ENCODE results near the gene TCF7L1.
A peak's percentile ranks its signal among the peaks of the same experiment; 100 is the strongest.

The TCF7L1 gene

GRCh38 chr2:85235281-85235680, 102.1 kb downstream of the TCF7L1 start:
- H3K4me2 ChIP-seq, result peak overlapping the region in 1 of 11 experiments; percentile 50; a peak in 1 of 22 replicates
- no peaks in the 10 kb centered on the region for H3K36me3 ChIP-seq
- no peaks in the 10 kb centered on the region for H4K20me1 ChIP-seq
- H3K9me3 ChIP-seq (replicated peaks in 1 of 11), result no peaks in the 10 kb centered on the region
- H3K4me1 ChIP-seq, result peaks cover 0 to 8% (median 0%) of the 10 kb centered on the region in 10 experiments; a peak in 4 of 20 replicates
- H3K27me3 ChIP-seq, result no peaks in the 10 kb centered on the region
- H3K27ac ChIP-seq, result no peak overlapping the region
- no peak for TF ChIP-seq Cebpa-rat (IDR thresholded peaks at IDR 0.05)
- H3K4me3 ChIP-seq, result no peak overlapping the region
- H3K9ac ChIP-seq, result no peak overlapping the region

- Histone ChIP-seq H3K4me1 (peaks cover 0 to 16% (median 4%) of the 10 kb centered on the region in 10 experiments; a peak in 7 of 20 replicates), H3K4me2 (no peak overlapping the region)
Observed at GRCh38 chr2:85236084-85236483, 102.9 kb downstream of the TCF7L1 start.

GRCh38 chr2:85237849-85238565, 104.8 kb downstream of the TCF7L1 start:
- no peak overlapping the region for H3K9ac ChIP-seq
- H3K27me3 ChIP-seq, result no peaks in the 10 kb centered on the region
- H3K4me2 ChIP-seq, result no peak overlapping the region
- no peak overlapping the region for H3K4me3 ChIP-seq
- no peak overlapping the region for H3K27ac ChIP-seq
- no peaks in the 10 kb centered on the region for H3K9me3 ChIP-seq (replicated peaks in 1 of 11)
- peaks cover 0 to 31% (median 4%) of the 10 kb centered on the region in 10 experiments; a peak in 7 of 20 replicates for H3K4me1 ChIP-seq
- no peaks in the 10 kb centered on the region for H3K36me3 ChIP-seq
- TF ChIP-seq Cebpa-rat (IDR thresholded peaks at IDR 0.05), result no peak
- H4K20me1 ChIP-seq, result no peaks in the 10 kb centered on the region

More at GRCh38 chr2:85236084-85236483, 102.9 kb downstream of the TCF7L1 start:
- Histone ChIP-seq H3K9ac (no peak overlapping the region), H3K27me3 (no peaks in the 10 kb centered on the region), H3K9me3 (replicated peaks in 1 of 11) (no peaks in the 10 kb centered on the region), H3K4me3 (no peak overlapping the region), H4K20me1 (no peaks in the 10 kb centered on the region), H3K27ac (no peak overlapping the region), H3K36me3 (no peaks in the 10 kb centered on the region)
- TF ChIP-seq Cebpa-rat (IDR thresholded peaks at IDR 0.05), result no peak

- Histone ChIP-seq H3K36me3 (no peaks in the 10 kb centered on the region), H4K20me1 (no peaks in the 10 kb centered on the region), H3K4me3 (no peak overlapping the region), H3K27me3 (no peaks in the 10 kb centered on the region), H3K4me2 (no peak overlapping the region), H3K27ac (no peak overlapping the region), H3K4me1 (peaks cover 0 to 31% (median 4%) of the 10 kb centered on the region in 10 experiments; a peak in 7 of 20 replicates), H3K9me3 (replicated peaks in 1 of 11) (no peaks in the 10 kb centered on the region), H3K9ac (no peak overlapping the region)
- TF ChIP-seq Cebpa-rat (IDR thresholded peaks at IDR 0.05), result no peak
Observed at GRCh38 chr2:85238607-85239006, 105.4 kb downstream of the TCF7L1 start.

GRCh38 chr2:85239102-85239501, 105.9 kb downstream of the TCF7L1 start:
- no peak overlapping the region for H3K9ac ChIP-seq
- no peak overlapping the region for H3K4me3 ChIP-seq
- no peak overlapping the region for H3K27ac ChIP-seq
- H3K36me3 ChIP-seq, result no peaks in the 10 kb centered on the region
- no peak overlapping the region for H3K4me2 ChIP-seq
- H3K9me3 ChIP-seq (replicated peaks in 1 of 11), result no peaks in the 10 kb centered on the region
- H3K27me3 ChIP-seq, result no peaks in the 10 kb centered on the region
- H3K4me1 ChIP-seq, result peaks cover 0 to 31% (median 4%) of the 10 kb centered on the region in 10 experiments; a peak in 7 of 20 replicates
- H4K20me1 ChIP-seq, result no peaks in the 10 kb centered on the region; a peak in 1 of 22 replicates
- TF ChIP-seq Cebpa-rat (IDR thresholded peaks at IDR 0.05), result no peak

GRCh38 chr2:85240055-85240454, 106.9 kb downstream of the TCF7L1 start:
- Histone ChIP-seq H3K4me2 (peak overlapping the region in 3 of 11 experiments; percentile 36 to 53 (median 44); a peak in 4 of 22 replicates), H3K4me3 (no peak overlapping the region), H3K9ac (no peak overlapping the region), H3K9me3 (replicated peaks in 1 of 11) (no peaks in the 10 kb centered on the region), H4K20me1 (no peaks in the 10 kb centered on the region; a peak in 1 of 22 replicates), H3K27ac (no peak overlapping the region), H3K4me1 (peaks cover 0 to 31% (median 4%) of the 10 kb centered on the region in 10 experiments; a peak in 7 of 20 replicates), H3K27me3 (no peaks in the 10 kb centered on the region), H3K36me3 (no peaks in the 10 kb centered on the region)
- TF ChIP-seq Cebpa-rat (IDR thresholded peaks at IDR 0.05), result no peak

- Histone ChIP-seq H3K27ac (no peak overlapping the region), H3K27me3 (no peaks in the 10 kb centered on the region), H3K4me1 (peaks cover 0 to 38% (median 0%) of the 10 kb centered on the region in 10 experiments; a peak in 7 of 20 replicates), H4K20me1 (no peaks in the 10 kb centered on the region; a peak in 1 of 22 replicates), H3K4me3 (no peak overlapping the region), H3K4me2 (peak overlapping the region in 1 of 11 experiments; percentile 37; a peak in 2 of 22 replicates), H3K36me3 (no peaks in the 10 kb centered on the region), H3K9me3 (replicated peaks in 1 of 11) (no peaks in the 10 kb centered on the region), H3K9ac (no peak overlapping the region)
- no peak for TF ChIP-seq Cebpa-rat (IDR thresholded peaks at IDR 0.05)
Observed at GRCh38 chr2:85242321-85242720, 109.1 kb downstream of the TCF7L1 start.

- H3K27me3 ChIP-seq, result no peaks in the 10 kb centered on the region
- H3K9ac ChIP-seq, result no peak overlapping the region
- no peak overlapping the region for H3K4me2 ChIP-seq
- H3K36me3 ChIP-seq, result no peaks in the 10 kb centered on the region
- no peak overlapping the region for H3K4me3 ChIP-seq
- H4K20me1 ChIP-seq, result no peaks in the 10 kb centered on the region; a peak in 1 of 22 replicates
- peaks cover 0 to 38% (median 0%) of the 10 kb centered on the region in 10 experiments; a peak in 7 of 20 replicates for H3K4me1 ChIP-seq
- TF ChIP-seq Cebpa-rat (IDR thresholded peaks at IDR 0.05), result no peak
- H3K9me3 ChIP-seq (replicated peaks in 1 of 11), result no peaks in the 10 kb centered on the region
- no peak overlapping the region for H3K27ac ChIP-seq
Observed at GRCh38 chr2:85243101-85244072, 110.2 kb downstream of the TCF7L1 start.

GRCh38 chr2:85244828-85245227, 111.6 kb downstream of the TCF7L1 start:
- Histone ChIP-seq H3K4me3 (no peak overlapping the region), H4K20me1 (no peaks in the 10 kb centered on the region; a peak in 1 of 22 replicates), H3K4me1 (peaks cover 0 to 38% (median 0%) of the 10 kb centered on the region in 10 experiments; a peak in 7 of 20 replicates), H3K4me2 (no peak overlapping the region), H3K27ac (no peak overlapping the region), H3K27me3 (no peaks in the 10 kb centered on the region), H3K9ac (no peak overlapping the region), H3K9me3 (replicated peaks in 1 of 11) (no peaks in the 10 kb centered on the region), H3K36me3 (no peaks in the 10 kb centered on the region)
- no peak for TF ChIP-seq Cebpa-rat (IDR thresholded peaks at IDR 0.05)
